SH-SY5Y (cell line): ENCODE data around the gene RETREG1.

Source experiments
- GATA2 ChIP-seq: IDR thresholded peaks from 2 replicates; pipeline ENCODE4 v1.6.1; 2011; ENCODE audit warnings: mild to moderate bottlenecking, low read depth, low read length
- GATA3 ChIP-seq: IDR thresholded peaks from 2 replicates; pipeline ENCODE4 v1.6.1; 2011; ENCODE audit warnings: low read depth, mild to moderate bottlenecking, low read length, moderate library complexity

RETREG1 gene

DNA sequence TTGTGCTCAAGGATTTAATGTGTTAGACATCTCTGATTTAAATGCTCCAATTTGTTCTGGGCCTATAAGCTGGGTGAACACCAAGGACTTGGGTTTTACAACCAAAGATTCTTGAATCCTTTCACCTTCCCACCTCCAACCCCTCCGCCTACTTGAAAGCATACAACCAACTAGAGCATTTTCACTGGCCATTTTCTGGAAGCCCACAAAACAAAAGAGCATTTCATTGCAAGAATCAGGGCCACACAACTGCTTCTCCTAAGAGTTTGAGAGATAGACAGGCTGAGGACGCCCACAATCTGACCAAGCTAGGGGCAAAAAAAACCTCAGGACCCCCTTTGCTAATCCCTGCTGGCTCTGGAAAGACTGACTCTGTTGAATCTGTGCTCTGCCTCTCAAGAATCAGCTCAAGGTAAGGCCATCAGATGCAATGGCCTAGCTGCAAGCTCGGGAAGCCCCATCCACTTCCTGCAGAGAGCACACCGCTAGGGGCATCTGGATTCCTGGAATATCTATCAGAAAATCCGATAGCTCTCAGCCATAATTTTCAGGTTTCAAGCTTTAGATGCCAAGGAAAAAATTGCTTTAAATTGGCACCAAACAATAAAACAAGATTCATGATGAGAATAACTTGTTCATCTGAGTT, 57.7 kb downstream of the RETREG1 start:
- TF ChIP-seq GATA3 (no peak), GATA2 (no peak)

DNA sequence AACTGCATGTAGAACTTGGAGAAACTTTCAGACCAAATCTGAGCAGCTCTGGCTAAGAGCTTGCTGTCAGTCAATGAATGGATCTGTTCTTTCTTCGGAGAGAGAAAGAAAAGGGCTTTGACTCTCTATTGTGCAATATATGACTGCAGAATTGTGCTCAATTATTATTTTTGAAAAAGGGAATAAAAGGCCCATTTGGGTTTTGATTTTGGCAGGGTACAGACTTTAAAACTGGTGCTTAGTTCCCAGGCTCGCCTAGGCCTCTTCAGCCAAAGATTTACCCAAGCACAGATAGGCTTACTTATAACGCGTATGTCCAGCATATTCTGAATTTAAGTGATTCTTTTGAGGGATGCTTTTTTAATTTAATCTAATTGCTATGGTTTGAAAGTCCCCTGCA, 59.3 kb downstream of the RETREG1 start:
- TF ChIP-seq GATA2 (no peak), GATA3 (no peak)

- TF ChIP-seq GATA2 (no peak), GATA3 (no peak)
These were observed 62.7 kb downstream of the RETREG1 start for GRCh38 chr5:16554110-16554509.

DNA sequence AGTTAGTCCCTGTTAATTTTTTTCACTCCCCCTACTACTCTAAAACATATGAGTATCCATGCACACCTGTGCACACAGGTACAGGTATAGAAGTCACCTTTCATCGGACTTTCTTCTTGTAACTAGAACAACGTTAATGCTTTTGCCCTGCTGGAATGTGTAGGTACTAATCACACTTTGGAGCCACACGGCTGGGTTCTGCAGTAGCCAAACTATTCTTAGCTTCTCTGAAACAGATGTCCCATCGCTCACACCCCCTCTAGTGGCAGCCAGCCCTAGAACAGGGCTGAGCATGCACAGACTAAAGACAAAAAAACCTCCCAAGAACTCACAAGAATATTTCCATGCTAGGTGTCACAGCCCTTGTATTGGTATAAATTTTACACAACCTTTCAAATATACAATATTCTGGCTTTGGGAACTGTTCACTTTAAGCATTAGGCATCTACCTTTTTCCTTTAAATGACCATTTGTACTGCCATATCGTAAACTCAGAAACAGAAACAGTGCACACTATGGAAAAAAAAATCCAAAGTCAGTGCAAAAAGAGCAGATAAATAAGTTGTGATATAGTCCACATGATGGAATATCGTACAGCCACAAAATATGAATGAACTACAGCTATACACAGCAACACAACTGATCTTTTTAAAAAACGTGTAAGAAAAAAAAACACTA, 64.0 kb downstream of the RETREG1 start:
- no peak for TF ChIP-seq GATA3
- TF ChIP-seq GATA2 = no peak

GRCh38 chr5:16551628-16552027, 65.2 kb downstream of the RETREG1 start:
- TF ChIP-seq GATA2 (no peak), GATA3 (no peak)

DNA sequence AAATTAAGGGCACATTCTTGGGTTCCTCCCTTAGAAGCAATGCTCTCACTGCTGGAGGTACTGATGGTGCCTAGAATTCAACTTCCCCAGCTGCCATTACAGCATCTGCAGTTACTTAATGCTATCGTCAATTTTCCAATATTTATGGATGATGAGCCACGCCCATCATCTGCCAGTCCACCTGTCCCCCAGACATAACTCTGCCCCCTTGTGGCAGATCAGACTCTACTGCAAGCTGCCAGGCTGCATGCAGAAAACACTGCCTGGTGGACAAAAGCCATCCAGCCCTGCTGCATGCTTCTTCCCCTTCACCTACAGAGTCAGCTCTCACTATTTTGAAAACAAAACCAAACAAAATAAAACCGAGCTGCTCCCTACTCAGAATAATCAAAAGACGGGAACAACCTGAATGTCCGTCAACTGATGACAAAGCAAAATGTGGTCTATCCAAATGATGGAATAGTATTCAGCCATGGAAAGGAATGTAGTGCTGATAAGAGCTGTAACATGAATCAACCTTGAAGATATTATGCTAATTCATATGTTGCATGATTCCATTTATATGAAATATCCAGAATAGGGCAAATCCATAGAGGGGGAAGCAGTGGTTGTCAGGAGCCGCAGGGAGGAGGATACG, 66.4 kb downstream of the RETREG1 start:
- TF ChIP-seq GATA3 (no peak), GATA2 (no peak)

DNA sequence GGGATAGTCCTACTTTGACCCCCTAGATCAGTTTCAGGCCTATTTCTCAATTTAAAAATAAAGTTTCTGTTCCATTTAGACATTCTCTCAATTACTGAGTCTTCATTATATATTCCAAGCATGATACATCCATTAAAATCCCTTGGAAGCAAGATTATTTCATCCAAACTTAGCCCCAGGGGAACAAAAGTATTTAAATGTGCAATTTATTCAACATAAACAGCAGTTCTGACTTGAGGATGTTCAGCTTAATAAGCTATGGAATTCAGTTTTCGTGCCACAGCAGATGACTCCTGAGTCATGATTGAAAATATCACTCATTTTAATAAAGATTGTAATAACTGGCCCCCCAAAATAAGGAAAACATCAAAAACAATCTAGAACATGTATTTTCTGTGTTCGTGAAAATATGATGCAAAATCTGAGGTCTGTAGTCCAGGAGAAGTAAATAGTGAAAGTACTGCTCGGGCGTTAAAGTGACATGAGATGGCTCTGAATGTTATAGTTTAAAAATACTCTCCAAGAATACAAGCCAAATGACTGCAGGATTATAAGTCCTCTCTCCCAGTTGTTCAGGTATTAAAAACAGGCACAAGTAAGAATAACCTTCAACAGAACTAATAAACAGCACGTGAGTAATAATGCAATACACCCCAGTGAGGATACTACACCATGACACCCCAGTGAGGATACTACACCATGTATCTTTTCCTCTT, 67.1 kb downstream of the RETREG1 start:
- TF ChIP-seq GATA2 = no peak
- TF ChIP-seq GATA3 = no peak

GRCh38 chr5:16548812-16549211, 68.0 kb downstream of the RETREG1 start:
- TF ChIP-seq GATA3 (no peak), GATA2 (no peak)

GRCh38 chr5:16548115-16548514, 68.7 kb downstream of the RETREG1 start:
- no peak for TF ChIP-seq GATA3
- TF ChIP-seq GATA2 = no peak

DNA sequence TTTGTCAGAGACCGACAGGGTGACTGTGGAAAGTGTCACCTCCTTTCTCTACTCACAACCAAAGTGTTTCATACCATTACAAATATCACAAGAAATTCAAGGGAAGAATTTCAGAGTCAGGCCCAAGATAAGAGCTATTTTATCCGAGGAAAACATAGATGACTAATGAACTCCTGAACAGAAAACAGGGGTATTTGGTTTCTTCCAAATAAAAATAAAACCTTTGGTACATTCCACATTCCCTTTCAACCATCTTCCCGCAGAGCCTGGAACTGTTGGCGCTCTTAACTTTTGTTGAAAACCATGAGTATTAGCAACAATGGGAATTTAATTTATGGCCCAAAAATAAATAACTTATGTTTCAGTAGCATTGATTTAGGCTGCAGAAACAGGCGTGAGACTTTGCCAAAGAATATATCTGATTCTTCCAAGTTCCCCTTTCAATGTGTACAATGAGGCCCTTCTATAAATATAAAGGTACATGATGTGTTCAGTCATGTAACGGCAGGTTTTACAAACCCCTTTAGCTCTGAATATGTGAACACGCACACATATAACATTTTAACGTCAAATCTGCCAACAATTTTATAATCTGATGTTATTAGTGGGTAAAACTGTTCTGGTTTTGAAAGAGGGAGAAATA, 69.5 kb downstream of the RETREG1 start:
- no peak for TF ChIP-seq GATA3
- TF ChIP-seq GATA2 = no peak

- no peak for TF ChIP-seq GATA2
- TF ChIP-seq GATA3 = no peak
These were observed 70.1 kb downstream of the RETREG1 start for GRCh38 chr5:16546732-16547131.

DNA sequence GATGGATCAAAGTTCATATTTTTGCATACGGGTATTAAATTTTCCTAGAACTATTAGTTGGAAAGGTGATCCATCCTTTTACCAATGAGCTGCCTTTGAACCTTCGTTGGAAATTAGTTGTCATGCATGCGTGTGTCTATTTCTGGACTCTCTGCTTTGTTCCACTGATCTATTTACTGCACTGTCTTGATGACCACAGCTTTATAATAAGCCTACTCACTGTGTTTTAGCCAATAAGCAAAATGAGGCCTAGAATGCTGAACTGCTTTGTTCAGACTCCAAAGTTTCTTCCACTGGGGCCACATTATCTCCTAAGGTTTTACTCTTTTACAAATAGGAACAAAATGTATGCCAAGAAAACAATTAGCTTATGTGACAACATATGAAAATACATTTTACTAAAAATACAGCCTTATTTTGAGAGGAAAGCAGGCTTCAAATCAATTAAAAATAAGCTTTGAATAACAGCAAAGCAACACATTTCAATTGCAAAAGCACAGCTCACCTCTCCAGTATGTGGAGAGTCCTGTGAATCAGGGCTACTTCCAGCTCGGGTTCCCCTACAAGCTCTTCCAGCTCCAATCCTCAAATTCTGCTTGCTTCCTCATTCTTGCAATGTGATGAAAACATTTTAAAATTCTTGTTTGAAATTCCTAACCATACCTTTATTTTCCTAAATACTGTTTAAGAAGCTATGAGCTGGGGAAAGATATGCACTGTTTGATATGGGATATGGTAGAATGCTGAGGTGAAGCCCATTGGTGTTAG, 72.0 kb downstream of the RETREG1 start:
- no peak for TF ChIP-seq GATA2
- TF ChIP-seq GATA3 = no peak

DNA sequence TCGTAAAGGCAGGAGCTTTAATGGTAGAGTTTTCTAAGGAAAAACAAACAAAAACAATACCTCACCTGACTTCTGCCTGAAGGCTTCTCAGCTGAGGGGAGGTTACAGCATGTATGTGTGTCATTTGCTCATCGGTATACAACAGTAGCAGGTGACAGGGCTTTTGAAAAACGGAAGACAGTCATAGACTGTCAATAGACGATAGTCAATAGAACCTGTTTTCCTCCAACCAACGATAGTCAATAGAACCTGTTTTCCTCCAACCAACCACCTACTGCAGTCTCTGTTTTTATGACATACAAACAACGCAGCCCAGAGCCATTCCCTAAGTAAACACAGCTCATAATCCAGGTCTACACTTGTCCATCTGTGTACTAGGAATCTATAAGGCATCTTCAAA, 74.6 kb downstream of the RETREG1 start:
- TF ChIP-seq GATA2 (no peak), GATA3 (no peak)
